ENCODE measurements around the gene NME1.

GRCh38 chr17:51124640-51125503 lies 28.5 kb upstream of the NME1 start:
- TF ChIP-seq POLR2AphosphoS5 (IDR thresholded peaks at IDR 0.05) (no peak), POLR2A (IDR thresholded peaks at IDR 0.05) (no peak), CTCF (IDR thresholded peaks at IDR 0.05) (no peak)
